GM19324 (cell line): ENCODE data around the gene SINHCAF.
"Not testable (repeated sequence)": the region's sequence is repeated elsewhere in the genome, so short reads cannot be mapped to it uniquely, and the experiment has no call there.

Experiments
- ATAC-seq: cut with Tn5 transposase; IDR thresholded peaks from one replicate; pipeline ENCODE4 v1.9.1; 2021; ENCODE audit warnings: mild to moderate bottlenecking, moderate library complexity; ENCODE audit not compliant: unreplicated experiment, low FRiP score

The SINHCAF gene

DNA sequence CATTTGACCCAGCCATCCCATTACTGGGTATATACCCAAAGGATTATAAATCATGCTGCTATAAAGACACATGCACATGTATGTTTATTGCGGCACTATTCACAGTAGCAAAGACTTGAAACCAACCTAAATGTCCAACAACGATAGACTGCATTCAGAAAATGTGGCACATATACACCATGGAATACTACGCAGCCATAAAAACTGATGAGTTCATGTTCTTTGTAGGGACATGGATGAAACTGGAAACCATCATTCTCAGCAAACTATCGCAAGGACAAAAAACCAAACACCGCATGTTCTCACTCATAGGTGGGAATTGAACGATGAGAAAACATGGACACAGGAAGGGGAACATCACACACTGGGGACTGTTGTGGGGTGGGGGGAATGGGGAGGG is 52.2 kb downstream of the SINHCAF start:
- ATAC-seq: not testable (repeated sequence)

DNA sequence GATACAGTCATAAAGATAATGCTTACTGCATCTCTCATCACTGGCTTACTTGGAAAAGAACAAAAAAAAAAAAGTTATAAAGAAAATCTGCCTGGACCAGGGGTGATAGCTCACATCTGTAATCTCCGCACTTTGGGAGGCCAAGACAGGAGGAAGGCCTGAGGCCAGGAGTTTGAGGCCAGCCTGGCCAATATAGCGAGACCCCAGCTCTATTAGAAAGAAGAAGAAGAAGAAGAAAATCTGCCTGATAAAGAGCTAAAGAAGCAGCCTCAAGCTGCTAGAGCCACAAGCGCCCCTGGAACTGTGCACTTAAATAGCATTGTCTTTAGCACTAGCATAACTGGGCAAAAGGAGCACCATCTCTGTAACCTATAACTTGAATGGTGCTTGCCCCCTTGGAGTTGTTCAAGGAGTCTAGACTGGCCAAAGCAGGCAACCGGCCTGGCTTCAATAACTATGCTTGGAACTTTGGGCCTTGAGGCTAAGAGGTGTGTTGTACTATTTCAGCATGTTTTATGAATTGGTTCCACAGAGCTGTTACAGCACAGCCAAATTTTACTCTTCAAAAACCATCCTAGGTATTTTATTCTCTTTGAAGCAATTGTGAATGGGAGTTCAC is 53.2 kb downstream of the SINHCAF start:
- ATAC-seq: no peak

DNA sequence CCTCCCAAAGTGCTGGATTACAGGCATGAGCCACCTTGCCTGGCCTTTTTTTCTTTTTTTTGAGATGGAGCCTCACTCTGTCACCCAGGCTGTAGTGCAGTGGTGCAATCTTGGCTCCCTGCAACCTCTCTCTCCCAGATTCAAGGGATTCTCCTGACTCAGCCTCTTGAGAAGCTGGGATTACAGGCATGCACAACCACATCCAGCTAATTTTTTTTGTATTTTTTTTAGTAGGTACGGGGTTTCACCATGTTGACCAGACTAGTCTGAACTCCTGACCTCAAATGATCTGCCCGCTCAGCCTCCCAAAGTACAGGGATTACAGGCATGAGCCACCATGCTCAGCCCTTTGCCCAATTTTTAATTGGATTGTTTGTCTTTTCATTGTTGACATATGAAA is 58.0 kb downstream of the SINHCAF start:
- ATAC-seq: no peak

DNA sequence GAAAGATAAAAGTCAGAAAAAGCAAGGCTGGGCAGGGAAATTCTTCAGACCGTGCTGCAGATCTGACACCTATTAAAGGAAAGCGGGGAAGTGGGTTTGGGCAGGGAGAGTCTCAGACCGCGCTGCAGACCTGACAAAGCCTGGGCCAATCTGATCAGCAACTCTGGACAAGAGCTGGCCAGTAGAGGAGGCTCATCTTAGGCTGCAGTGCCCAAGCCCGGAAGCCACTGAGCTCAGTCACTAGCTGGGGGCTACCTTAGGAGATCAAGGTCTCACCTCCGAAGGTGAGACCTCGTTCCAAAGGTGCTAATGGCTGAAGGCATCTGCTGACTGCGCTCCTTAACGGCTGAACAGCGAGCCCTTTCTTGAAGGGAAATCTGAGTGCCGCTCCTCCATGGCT is 60.2 kb downstream of the SINHCAF start:
- ATAC-seq: no peak

DNA sequence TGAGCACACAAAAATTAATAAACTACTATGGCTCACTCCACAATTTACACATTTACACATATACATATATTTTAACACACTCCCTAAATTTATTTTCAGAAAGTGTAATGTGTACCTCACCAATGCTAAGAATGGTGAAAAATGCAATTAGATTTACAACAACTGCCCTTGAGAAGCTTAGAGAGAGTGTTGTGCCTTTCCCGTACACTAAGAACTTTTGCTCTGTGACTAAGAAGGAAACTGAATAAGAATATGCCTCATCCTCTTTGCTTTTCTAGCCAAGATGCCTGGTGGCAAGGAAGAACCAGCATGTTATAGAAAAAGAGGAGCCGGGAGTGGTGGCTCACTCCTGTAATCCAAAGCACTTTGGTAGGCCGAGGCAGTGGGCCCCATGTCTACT is 62.3 kb downstream of the SINHCAF start:
- ATAC-seq: no peak

DNA sequence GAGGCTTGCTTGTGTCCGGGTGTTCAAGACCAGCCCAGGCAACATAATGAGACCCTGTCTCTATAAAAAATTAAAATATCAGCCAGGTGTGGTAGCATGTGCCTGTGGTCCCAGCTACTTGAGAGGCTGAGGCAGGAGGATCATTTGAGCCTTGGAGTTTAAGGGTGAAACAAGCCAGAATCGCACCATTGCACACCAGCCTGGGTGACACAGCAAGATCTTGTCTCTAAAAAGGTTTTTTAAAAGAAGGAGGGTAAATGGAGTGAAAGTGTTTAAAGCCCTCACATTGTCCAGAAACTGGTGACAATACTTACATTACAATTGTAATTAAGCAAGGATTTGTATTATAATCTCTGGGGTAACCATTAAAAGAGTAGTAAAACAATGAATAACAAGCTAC is 64.2 kb downstream of the SINHCAF start:
- no peak for ATAC-seq

DNA sequence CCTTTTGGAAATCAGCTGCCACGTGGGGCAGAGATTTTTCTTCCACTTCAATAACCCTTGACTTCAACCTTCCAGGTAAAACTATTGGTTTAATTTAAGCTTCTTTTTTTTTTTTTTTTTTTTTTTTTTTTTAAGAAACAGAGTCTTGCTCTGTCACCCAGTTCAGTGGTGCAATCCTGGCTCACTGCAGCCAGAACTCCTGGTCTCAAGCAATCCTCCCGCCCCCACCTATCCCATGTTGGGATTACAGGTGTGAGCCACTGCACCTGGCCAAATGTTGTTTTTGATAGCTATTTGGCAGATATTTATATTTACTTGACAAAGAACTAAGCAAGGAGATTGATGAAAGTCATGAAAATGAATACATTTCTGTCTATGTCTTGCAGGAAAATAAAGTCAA is 65.1 kb downstream of the SINHCAF start:
- no peak for ATAC-seq

DNA sequence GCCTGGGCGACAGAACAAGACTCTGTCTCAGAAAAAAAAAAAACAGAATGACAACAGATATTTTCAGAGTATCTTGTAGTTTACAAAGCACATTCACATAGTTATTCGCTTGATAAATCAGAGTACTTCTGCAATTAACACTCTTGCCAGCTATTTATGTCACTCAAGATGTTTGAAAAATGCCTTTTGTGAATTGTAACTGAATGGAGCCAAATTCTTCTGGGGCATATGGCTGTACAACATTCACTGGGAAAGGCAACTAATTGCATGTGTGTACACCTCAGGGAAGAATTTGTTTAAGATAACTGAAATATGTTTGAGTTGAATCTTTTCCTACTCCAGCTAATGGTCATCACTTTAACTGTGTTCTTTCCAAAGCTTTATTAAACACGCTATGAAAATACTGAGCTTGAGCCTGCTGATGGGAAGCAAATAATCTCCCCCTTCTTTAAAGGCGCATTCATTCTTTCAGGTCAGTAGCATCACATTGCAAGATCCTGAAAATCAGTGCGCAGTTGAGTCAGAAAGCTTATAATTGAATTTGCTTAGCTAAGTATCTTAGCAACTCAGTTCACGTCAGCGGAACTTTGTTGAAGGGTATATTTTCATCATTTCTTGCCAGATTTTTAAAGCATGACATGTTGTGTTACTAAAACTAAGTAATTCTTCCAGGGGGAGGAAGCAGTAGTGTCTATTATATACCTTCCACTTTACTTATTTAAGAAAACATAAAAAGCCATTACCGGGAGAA is 66.6 kb downstream of the SINHCAF start:
- ATAC-seq: no peak

DNA sequence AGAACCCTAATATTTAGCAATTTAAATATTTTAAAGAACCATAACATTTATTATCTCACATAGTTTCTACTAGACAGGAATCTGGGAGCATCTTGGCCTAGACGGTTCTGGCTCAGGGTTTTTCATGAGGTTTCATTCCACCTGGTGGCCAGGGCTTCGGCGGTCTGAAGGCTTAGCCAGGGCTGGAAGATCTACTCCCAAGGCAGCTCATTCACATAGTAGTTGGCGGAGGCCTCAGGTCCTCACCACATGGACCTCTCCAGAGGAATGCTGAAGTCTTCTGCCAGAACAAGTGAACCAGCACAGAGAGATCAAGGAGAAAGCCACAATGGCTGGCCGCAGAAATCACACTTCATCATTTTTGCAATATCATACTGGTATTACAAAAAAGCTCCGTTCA is 68.2 kb downstream of the SINHCAF start:
- no peak for ATAC-seq

DNA sequence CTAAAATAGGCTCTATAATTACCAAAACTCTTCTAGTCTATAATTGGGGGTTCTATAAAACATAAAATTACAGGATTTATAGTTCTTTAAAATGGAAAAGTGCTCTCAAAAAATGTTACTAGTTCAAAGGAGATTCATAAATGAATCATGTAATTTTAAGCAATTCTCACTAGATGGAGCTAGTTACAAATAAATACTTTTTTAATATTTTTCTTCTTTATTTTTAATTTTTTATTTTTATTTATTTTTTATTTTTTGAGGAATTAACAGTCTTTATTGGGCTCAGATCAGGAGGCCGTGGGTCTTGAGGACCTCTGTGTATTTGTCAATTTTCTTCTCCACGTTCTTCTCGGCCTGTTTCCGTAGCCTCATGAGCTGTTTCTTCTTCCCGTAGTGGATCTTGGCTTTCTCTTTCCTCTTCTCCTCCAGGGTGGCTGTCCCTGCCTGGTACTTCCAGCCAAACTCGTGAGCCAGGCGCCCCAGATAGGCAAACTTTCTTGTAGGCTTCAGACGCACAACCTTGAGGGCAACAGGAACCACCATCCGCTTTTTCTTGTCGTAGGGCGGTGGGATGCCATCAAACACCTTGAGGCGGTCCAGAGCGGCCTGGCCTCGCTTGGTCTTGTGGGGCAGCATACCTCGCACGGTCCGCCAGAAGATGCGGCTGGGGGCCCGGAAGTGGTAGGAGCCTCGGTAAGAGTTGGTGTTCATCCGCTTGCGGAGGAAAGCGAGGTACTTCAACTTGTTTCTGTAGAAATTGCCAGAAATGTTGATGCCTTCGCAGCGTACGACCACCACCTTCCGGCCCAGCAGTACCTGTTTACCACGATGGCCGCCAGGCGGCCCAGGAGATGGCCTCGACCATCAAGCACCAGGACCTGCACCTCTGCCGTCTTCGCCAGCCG is 74.0 kb downstream of the SINHCAF start:
- not testable (repeated sequence) for ATAC-seq

DNA sequence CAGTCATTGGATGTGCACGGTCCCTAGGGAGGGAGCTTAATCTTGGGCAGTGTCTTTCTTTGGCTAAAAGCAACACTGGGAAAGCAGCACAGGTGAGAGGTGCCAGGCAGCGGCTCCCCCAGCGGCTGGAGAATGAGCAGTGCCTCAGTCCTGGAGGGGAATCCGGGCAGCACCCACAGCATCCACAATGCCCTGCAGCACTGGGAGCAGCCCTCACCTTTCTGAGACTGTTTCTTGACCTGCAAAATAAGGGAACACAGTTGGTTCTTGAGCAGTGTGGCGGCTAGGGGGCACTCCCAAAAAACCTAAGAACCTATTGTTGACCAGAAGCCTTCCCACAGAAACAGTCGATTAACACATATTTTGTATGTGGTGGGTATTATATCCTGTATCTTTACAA is 75.8 kb downstream of the SINHCAF start:
- no peak for ATAC-seq

DNA sequence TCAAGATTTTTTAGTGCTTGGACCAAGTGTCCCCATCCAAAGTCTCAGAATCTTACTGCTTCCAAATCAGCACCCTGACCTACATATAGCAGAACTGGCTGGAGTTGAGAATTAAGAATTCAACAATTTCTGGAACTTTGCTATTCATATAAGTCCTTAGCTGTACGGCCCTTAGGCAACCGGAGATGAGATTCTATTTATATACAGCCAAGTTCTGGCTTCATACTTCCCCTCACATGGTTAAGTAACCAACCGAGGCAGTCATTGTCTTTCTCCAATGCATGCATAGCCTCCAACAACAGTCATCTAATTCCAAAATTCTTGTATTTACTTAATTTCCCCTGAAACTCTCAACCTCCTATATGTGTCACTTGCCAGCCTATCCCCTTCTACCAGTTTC is 76.6 kb downstream of the SINHCAF start:
- ATAC-seq: no peak

DNA sequence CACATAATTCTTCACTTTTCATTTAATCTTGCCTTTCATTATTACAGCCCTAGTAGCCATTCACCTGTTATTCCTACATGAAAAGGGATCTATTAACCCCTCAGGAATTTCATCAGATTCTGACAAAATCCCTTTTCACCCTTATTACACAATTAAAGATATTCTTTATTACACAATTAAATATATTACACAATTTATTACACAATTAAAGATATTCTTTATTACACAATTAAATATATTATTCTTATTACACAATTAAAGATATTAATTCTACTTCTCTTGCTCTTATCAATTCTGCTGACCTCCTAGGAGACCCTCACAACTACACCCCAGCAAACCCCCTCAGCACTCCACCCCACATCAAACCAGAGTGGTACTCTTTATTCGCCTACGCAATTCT is 77.1 kb downstream of the SINHCAF start:
- no peak for ATAC-seq

DNA sequence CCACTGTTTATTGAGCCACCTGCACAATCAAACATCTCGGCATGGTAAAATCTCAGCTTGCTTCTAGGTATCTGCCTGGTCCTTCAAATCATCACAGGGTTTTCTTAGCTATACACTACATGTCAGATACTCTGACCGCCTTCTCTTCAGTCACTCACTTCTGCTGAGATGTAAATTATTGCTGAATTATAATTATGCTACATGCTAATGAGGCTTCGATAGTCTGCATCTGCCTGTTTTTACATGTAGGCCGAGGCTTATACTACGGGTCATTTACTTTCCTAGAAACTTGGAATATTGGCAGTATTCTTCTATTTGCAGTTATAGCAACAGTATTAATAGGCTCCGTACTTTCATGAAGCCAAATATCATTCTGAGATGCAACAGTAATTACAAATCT is 77.6 kb downstream of the SINHCAF start:
- no peak for ATAC-seq

DNA sequence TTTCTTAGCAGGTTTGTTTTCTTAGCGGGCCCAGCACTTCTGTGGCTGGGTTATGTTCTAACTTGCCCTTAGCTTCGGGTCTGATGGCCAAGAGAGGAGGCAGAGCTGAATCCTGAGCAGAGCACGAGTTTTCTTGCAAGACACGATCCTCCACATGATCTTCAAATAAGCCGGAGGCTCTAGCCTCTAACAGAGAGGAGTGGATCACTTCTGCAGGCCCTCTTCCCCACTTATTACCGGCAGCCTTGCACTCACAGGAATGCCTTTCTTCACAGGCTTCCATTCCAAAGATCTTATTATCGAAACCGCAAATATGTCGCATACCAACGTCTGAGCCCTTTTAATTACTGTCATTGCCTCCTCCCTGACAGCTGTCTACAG is 79.5 kb downstream of the SINHCAF start:
- ATAC-seq: no peak

DNA sequence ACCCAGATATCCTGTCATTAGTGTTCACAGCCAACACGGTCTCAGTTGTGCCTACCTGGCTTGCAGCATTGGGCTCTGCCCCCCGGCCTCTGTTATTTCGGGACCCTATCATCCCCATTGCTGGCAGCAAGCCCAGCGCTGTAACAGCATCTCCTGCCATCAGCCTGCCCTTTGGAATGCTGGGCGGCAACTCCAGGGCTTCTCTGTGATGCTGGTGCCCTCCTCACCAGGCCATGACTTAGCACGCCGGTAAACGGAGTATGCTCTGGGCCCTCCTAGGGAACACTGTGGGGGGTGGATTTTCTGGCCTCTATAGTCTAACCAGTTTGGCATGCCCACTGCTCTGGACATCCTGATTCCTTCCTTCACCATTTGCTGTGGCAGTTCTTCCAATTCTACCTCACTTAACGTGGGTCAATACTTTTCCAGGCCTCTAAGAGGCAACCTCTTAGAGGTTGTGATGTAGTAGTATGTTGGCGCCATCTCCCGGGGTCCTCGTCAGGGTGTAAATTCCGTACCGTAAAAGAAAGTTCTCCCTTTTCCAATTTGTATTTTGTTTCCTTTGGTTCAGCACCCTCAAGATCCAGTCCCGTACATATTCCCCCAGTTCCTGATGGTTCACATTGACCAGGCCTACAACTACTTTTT is 80.0 kb downstream of the SINHCAF start:
- ATAC-seq: no peak

DNA sequence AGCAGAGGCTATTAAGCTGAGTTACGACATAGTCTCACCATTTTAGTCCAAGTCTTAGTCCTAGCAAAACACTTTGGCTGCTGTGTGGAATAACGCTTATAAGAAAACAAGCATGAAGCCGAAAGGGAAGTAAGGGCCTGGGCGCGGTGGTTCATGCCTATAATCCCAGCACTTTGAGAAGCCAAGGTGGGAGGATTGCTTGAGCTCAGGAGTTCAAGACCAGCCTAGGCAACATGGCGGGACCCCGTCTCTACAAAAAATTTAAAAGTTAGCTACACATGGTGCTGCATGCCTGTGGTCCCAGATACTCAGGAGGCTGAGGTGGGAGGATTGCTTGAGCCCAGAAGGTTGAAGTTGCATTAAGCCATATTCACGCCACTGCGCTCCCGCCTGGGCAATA is 83.5 kb downstream of the SINHCAF start:
- ATAC-seq: not testable (repeated sequence)

DNA sequence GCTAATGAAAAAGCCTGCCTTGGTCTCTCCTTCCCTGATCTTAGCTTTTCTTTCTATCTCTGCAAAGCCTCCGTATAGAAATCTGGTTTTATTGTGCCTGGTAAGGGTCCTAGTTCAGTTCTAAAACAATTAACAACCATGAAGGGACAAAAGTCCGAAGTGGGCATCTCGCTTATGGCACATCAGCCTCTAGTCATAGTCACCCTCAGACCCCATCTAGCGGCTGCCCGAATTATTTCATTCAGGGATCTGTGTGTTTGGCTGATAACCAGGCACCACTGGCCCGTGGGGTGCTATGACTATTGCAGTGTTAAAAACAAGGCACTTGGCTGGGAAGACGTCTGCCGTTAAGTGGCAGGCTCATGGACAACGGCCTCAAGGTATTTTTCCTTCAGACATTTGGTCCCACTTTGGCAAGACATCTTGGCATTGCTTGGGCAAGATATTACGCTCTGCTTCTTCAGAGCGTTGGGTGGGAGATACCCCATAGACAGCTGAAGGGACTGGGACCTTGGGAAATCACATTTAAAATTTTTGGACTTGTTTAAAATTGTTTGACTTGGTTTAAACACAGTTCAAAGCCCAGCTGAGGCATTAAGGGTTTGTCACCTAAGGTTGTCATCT is 87.1 kb downstream of the SINHCAF start:
- ATAC-seq: no peak

DNA sequence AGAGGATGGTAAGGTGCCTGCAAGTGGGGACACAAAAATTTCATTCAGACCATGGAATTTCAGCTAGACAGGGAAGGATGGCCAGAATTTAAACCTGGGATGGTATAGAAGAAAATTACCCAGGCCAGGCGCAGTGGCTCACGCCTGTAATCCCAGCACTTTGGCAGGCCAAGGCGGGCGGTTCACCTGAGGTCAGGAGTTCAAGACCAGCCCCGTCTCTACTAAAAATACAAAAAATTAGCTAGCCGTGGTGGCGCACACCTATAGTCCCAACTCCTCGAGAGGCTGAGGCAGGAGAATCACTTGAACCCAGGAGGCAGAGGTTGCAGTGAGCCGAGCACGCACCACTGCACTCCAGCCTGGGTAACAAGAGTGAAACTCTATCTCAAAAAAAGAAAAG is 87.6 kb downstream of the SINHCAF start:
- not testable (repeated sequence) for ATAC-seq

DNA sequence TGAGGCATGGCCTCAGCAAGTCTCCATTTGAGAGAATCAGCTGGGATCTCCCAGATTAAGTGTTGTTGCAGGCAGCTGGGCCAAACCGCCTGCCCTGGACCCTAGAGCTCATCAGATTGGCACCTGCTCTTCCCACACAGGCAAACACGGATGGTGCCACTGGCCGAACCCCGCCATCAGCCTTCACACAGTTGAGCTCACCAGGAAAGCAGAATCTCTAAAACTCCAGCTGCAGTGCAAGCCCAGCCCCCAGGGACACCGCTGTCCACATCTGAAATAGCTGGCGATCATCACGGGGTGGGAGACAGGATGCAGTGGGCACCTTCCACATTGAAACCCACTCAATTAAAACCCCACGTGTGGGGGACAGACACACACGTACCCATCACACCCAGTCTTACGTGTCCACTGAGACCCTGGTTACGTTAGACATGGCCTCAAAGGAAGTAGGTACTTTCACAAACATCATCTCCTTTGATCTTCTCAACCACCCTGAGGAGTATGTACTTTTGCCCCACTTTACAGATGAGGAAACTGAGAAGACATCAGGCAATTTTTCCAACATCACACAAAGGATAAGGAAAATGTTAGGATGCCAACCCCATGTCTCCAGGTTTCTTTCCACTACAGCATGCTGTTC is 88.8 kb downstream of the SINHCAF start:
- ATAC-seq: no peak
